CD4-positive, alpha-beta T cell treated with Interferon alpha-2 for 1 hour (primary cell): ENCODE data around the gene PSAP.

Experiments used
- DNase-seq, 2 donors: peaks; one replicate each; pipeline ENCODE4 v3.0.0-alpha.2; 2020 to 2022

The PSAP gene

DNA sequence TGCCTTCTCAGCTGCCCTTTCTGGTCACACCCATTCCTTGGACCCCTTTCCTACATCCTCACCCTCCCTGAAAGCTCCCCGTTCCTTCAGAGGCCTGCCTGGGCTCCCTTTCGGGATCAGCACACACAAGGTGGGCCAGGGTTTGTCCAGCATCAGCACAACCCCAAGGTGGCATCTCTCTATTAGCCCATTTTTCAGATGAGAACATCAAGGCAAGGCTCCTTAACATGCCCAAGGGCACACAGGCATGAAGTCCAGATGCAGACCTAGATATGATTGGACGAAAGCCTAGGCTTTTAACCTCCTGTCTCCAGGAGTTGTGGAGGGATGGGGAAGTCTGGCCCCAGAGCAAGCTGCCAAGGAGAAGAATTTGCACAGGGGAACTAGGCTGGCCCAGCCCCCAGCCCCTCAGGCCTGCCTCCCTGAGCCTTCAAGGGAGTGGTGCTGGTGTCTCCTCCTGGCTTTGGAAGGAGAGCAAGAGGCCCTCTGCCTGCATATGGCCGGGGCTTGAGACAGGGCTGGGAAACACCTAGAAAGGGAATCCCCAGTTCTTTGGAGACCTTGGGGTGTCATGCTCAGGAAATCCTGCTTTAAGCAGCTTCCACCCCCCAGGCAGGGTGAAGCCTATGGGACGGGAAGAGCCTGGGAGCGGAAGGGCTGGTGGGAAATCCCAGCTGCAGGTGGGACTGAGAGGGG is 68.7 kb downstream of the PSAP start:
- DNase-seq = no peak

DNA sequence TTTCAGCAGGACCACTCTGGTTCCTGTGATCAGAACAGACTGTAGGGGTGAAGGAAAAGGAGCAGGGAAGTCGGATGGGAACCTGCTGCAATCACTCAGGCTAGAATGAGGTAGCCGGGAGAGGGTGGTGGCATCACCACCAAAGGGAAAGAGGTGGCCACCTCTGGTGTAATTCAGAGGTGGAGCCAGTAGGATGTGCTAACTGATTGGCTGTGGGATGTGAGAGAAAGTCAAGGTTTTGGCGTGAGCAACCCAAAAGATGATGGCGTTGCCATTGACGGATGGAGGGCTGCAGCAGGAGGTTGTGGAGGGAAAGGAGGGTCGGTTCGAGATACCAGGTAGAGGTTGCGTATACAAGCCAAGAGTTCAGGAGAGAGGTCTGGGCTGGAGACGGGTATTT is 70.3 kb downstream of the PSAP start:
- no peak for DNase-seq

DNA sequence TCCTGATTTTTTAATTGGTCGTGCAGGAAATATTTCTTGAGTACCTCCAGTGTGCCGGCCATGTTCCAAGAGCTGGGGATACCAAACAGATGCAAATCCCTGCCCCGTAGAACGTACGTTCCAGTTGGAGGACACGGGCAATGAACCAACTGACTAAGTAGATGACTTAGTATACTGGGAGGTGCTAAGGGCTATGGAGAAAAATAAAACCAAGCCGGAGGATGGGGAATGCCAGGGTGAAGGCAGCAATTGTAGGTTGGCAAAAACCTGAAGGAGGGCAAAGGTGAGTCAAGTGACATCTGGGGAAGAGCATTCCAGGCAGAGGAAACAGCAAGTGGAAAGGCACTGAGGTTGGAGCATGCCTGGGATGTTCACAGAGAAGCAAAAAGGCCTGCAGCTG is 70.9 kb downstream of the PSAP start:
- DNase-seq = no peak

DNA sequence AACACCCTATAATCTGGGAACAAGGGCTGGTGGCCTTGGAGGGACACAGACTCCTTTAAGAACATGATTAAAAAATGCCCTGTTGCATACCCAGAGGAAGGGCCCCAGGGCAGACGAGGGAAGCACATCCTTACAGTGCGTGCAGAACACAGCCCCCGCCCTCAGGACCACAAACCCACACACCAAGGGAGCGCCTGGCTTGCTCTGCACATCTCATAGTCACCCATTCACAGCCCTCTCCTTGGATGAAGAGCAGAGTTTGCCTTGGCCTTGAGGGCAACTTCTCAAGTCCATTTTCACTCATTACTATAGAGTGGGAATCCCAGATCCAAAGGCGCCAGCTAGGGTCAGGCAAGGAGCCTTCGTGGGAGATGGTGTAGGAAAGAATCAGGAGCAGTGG is 71.4 kb downstream of the PSAP start:
- no peak for DNase-seq

DNA sequence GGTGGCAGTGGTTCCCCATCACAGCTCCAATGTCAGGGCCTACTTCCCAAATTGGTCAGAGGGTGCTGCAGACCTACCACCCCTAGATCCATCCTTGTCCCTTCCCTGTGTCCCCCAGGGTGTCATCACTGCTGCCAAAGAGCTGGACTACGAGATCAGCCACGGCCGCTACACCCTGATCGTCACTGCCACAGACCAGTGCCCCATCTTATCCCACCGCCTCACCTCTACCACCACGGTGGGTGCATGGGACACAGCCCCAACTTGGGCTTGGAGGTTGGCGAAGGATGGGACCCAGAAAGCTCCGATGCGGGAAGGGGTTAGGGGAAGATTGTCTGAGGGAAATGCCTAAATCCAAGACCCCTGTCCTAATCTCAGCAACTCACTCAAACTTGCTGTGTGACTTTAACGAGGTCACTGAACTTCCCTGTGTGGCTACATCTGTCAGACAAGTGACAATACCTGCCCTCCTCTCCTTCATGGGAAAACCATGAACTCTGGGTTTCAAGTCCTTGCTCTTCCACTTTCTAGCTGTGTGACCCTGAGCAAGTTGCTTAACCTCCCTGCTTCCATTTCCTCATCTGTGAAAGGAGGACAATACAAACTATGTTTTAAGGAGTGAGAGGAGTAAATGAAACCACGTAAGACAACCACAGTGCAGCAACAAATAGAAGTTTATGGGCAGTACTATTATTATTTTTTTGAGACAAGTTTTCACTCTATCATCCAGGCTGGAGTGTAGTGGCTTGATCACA is 72.8 kb downstream of the PSAP start:
- DNase-seq = no peak

DNA sequence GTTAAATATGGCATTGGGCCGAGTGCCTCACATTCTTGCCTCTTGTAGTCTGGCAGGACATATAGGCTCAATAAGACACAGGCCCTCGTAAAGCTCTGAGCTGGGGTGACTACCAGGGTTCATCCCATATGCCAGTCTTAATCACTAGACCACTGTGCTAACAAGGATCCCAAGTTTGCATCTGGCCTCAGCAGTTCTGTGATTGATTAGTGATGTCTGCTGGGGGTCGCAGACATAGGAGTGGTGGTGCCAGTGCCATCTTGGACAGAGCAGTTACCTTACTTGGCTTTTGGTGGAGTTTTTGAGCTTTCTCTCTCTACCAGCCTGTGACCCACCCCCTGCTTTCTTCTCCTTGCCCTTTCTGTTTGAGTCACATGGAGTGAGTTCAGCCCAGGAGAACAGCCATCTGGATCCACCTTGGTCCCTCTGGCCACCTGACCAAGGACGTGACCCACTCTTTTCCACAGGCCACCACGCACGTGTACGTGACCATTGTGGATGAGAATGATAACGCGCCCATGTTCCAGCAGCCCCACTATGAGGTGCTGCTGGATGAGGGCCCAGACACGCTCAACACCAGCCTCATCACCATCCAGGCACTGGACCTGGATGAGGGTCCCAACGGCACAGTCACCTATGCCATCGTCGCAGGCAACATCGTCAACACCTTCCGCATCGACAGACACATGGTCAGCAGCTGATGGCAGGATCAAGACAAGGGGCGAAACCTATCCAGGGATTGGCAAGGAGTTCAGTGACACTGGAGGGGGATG is 73.7 kb downstream of the PSAP start:
- DNase-seq = no peak

DNA sequence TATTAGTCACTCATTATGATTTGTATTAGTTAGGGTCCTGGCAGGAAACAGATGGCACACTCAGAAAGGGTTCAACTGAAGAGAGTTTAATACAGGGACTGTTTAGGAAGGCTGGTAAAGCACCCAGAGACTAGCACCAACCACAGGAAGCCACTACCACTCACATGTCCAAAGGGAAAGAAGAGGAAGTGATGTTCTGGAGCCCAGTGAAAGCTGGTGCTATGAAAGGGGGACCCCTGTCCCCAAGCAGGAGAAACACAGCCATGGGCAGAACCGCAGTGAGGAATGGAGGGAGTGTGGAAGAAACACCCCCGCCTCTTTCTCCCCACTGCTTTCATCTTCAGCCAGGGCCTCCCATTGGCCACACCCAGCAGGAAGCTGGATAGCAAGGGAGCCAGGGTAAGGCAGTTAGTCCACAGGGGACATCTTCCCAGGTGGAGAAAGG is 74.5 kb downstream of the PSAP start:
- DNase-seq = no peak

DNA sequence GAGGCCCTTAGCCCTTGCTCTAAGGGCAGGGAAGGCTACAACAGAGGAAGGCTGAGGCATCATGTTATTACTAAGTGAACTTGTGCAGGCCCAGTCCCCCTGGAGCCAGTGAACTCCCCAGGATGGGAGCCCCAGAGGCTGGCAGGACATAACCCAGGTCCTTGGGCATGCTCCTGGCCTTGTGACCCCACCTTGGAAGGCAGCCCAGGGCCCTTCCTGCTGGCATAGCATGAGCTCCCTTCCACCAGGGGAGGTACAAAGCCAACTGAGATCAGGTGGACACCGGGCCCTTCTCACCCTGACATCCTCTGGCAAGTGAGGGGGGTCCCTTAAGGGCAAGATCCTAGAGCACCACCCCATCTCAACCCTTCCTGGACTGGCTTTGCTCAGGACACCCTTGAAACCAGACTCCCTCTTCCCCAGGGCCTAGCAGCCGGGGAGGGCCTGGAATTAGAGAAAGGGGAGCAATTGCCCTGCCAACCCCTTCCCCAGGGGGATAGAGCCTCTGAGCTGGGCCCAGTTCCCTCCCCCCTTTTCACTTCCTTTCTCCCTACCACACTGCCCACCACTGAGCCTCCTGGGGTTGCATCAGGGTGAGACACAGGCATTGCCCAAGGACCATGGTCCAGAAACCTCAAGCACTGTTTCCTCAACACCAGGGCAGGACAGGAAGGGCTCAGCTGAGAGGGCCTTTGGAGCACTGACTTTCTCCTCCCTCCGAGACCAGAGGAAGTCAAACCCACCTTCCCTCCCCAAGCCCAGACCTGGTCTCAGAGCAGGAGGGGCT is 75.9 kb downstream of the PSAP start:
- peak in 1 of 2 donors; percentile 51 for DNase-seq

DNA sequence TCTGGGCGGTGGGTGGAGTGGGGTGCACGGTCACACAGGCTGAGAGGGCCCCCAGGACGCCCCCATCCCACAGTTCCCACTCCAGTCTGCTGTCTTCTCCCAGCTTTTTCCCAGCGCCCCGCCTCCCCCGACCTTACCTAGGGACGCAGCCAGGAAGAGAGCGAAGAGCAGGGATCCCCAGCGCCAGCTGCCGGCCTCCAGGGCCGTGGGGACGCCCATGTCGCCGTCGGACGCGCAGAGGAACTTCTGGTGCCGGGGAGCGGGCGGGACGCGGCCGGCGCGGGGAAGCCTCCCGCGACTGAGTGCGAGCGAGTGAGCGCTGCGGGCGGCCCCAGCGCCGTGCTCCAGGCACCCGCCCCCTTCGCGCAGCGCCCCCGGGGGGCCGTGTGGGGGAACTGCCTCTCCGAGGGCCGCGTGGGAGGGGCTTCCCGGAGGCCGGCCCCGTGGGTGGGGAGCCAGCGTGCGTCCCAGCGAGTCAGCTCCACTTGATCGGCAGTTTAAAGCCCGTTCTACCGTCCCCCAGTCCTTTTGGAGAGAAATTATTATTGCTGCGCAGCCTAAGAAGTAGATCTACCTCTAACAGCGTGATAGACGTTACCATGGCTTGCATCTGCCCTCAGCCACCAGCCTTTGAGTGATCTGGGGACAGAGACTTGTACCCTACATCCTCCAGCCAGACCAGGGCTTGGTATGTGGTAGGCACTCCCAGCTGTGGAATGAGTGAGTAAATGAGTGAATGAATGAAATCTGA is 77.7 kb downstream of the PSAP start, which contains the start of gene VSIR:
Gene VSIR, minus strand, starts transcription at position 300 of the 751 bp plus-strand sequence. Its CDS starts 81 bp downstream, at position 219.
- DNase-seq = peak; percentile 90 to 96

DNA sequence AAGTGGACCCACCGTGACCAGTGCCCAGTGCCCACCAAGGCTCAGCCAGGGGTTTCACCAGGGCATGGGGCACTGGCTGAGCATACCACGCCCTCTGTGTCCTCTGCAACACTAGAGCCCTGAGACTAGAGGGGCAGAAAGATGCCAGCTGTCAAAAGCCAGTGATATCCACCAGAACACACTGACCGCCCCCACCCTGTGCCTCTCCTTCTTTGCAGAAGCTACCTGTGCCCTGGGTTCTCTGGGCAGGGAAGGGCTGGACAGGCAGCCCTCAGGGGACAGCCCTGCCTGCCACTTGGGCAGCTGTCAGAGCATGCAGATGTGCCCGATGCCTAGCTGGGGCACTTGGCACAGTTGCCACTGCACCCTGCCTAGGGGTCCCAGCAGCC is 78.2 kb downstream of the PSAP start:
- no peak for DNase-seq

DNA sequence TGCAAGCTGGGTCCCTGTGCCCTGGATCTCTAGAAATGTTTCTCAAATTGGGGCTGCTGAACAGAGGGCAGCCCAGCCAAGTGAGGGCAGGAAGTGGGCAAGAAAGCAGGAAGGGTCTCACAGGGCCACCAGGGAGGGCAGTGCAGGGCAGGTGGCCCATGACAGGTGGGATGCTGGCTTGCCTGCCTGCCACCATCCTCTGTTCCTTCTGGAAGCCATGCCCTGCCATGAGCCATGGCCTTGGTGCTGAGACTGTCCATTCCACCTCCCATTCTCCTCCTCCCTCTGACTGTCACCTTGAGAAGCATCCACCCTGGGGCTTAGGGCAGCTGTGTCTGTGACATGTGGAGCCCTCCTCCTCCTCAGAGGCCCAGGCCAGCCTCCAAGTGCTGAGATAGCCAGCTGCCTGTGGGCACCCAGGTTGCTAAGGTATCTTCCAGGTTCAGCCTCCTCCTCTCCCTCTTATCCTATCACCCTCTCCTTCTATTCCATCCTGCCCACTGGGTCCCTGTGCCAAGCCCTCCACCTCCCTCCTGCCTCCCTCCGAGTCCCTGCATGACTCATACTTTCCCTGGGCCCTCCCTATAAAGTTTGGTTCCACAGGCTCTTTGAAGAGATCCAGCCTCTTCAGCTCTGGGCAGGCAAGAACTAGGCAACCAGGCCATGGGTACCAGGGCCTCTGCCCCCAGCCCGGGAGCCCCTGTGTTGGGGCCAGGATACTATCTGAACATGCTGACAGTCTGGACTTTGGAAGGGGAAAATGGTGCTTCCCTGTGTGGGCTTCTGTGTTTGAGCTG is 79.0 kb downstream of the PSAP start:
- peak in 1 of 2 donors; percentile 46 for DNase-seq

DNA sequence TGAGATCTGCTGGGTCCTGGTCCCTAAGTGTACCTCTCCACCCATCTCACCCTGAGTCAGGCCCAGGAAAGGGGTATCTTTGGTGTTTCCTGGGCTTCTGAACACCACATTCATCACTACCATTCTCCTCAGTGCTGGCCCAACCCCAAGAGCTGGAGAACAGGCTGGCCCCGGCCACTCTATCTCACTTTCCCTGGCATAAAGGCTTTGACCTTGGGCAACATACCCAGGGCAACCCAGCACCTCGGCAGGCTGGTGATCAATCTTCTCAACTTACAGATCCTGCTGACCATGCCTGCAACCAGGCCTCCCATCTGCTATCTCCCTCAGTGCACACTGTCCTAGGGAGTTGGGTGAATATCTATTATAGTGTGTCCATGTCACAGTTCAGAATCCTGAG is 79.8 kb downstream of the PSAP start:
- no peak for DNase-seq

DNA sequence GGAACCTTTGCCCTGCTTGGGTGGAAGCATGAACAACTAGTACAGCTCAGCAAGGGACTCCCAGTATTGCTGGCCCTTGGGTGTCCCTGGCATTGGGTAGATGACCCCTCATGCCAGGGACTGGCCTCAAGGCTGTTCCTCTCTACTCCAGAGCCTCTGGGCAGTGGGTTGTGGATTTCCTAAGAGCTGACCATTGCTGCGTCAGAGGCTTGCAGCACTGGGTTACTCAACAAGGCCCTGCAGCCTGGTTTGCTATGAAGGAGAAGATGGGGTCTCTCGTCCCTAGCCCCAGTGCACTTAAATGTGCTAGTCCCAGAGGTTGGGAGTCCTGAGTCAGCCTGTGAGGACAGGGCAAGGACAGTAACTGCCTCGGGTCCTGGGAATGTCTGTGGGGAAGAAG is 80.3 kb downstream of the PSAP start:
- no peak for DNase-seq

DNA sequence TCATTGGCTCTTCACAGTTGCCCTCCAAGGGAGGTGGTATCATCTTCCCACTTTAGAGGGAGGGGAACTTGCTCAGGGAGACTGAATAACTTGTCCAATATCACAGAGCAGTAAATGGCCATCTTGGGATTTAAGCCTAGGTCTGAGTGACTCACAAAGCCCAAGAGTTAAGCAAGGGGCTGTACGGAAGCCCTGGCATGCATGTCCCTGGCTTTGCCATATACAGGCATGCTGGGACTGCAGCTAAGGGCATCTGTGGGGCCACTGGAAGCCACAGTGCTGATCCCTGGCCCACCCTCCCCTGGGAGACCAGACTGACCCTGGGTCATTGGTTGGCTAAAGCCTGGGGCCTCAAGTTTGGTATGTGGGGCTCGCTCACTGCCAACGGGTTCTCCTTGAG is 80.8 kb downstream of the PSAP start:
- no peak for DNase-seq

DNA sequence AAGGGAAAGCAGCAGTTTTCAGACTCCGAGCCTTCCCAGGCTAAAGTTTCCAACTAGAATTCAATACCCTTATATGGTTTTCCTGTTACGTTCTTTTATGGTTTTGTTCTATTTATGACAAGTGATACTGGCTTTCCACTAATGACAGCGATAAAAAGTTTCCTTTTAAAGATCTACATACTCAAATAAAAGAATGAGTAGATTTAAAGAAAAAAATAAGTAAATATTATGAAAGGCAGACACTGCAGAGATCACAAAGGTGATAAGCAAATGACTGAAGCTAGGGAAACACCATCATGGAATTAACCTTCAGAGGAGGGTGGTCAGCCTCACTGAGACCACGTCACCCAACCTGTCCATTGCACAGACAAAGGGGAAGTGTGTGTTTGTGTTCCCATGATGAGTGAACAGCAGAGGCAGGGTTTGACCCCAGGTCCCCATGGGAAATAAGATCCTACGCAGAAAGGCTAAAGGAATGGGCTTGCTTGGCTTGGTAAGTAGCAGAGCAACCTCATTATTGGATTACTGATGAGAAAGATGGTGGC is 81.7 kb downstream of the PSAP start:
- DNase-seq = peak; percentile 50 to 56

DNA sequence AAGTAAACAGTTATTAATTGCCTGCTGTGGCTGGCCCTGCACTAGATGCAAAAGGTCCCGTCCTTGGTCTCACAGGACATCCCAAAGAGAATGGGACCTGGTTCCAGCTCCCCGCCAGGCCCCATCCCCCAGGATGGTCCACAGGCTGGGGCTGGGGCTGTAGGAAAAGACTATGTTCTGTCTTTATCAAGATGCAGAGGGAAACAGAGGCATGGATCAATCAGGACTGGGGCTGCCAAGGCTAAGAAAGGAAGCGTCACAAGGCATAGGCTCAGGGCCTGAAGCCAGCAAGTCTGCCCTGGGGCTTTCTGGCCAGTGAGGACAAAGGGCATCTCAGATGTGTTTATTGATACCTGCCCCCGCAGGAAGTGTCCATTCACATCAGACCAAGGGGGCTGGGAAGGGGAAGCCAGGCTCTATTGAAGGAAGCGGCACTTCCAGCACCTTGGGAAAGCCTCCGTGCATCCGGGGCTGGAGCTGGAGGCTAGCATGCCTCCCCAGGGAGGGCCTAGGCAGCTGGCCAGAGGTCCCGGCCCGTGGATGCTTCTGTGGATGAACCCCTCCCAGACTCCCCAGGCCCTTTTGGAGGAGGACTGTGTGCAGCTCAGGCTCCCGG is 83.5 kb downstream of the PSAP start:
- DNase-seq = no peak

DNA sequence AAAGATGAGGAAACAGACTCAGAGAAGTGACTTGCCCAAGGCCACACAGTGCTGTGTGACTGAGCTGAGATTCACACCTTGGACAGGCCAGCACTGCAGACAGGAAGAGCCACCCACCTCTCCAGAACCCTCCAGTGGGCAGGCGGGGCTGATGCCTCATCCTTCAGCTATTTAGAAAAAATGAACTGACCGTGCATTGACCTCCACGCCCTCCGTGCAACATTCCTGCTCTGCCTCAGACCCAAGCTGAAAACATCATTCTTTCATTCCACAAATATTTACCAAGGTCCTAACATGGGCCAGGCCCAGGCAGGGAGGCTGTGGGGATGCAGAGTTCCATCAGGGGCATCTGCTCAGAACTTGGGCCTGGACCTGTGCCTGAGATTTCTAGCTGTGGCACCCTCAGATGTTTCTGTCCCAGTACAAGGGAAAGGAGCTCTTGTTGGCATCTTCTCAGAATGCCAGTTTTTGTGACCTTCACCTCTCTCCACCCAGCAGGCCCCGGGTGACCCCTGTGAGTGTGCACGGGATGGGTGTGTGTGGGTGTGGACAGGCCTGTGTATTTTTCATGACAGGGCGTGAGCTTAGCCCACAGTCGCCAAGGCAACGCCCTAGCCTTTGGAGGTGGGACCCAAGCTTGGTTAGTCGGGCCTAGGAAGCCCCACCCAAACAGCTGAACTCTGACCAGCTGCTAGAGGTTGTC is 84.2 kb downstream of the PSAP start:
- peak; percentile 59 to 69 for DNase-seq
